Measurements from ENCODE around the gene DCLRE1B. TPM values are rescaled to one million over a fixed set of nuclear protein-coding genes. Genes with fewer than 3 reads are reported as not detected.

The DCLRE1B gene
- total RNA-seq = 7.3 TPM

GRCh38 chr1:113904674-113905434 is at the start of gene DCLRE1B, which contains the start of gene AP4B1:
DCLRE1B (plus strand) TSS chr1:113905326; CDS start chr1:113905587, 261 bp downstream.
AP4B1 (minus strand) TSS chr1:113904799; CDS start chr1:113904717, 82 bp downstream.
- peak; percentile 92 to 100 (median 100) for DNase-seq (ENCODE audit: low read depth in 2 of 3, low spot score in 2 of 3)

- no peak for DNase-seq (ENCODE audit: low read depth in 2 of 3, low spot score in 2 of 3)
Measured at GRCh38 chr1:113855630-113856400, 49.3 kb upstream of the DCLRE1B start.

GRCh38 chr1:113856401-113856790 is 48.7 kb upstream of the DCLRE1B start:
- DNase-seq (ENCODE audit: low read depth in 2 of 3, low spot score in 2 of 3) = no peak

- DNase-seq (ENCODE audit: low read depth in 2 of 3, low spot score in 2 of 3) = peak in 1 of 3 donors; percentile 28
Measured at GRCh38 chr1:113857776-113858175, 47.4 kb upstream of the DCLRE1B start.

GRCh38 chr1:113858418-113858817 is 46.7 kb upstream of the DCLRE1B start:
- DNase-seq (ENCODE audit: low read depth in 2 of 3, low spot score in 2 of 3) = no peak

GRCh38 chr1:113858982-113859381 is 46.1 kb upstream of the DCLRE1B start:
- DNase-seq (ENCODE audit: low read depth in 2 of 3, low spot score in 2 of 3) = no peak

- DNase-seq (ENCODE audit: low read depth in 2 of 3, low spot score in 2 of 3) = peak in 2 of 3 donors; percentile 37 to 67
Measured at GRCh38 chr1:113859478-113860175, 45.5 kb upstream of the DCLRE1B start.

GRCh38 chr1:113860891-113861290 is 44.2 kb upstream of the DCLRE1B start:
- no peak for DNase-seq (ENCODE audit: low read depth in 2 of 3, low spot score in 2 of 3)

- peak in 1 of 3 donors; percentile 39 for DNase-seq (ENCODE audit: low read depth in 2 of 3, low spot score in 2 of 3)
Measured at GRCh38 chr1:113861641-113862040, 43.5 kb upstream of the DCLRE1B start.

GRCh38 chr1:113868387-113869083 is 36.6 kb upstream of the DCLRE1B start:
- DNase-seq (ENCODE audit: low read depth in 2 of 3, low spot score in 2 of 3) = peak in 1 of 3 donors; percentile 24

GRCh38 chr1:113870778-113871177 is 34.3 kb upstream of the DCLRE1B start:
- no peak for DNase-seq (ENCODE audit: low read depth in 2 of 3, low spot score in 2 of 3)

GRCh38 chr1:113871597-113872113 is 33.5 kb upstream of the DCLRE1B start, which contains the start of gene PTPN22:
PTPN22 (minus strand) TSS chr1:113871712.
- DNase-seq (ENCODE audit: low read depth in 2 of 3, low spot score in 2 of 3) = peak; percentile 61 to 92 (median 89)

- peak in 2 of 3 donors; percentile 9 to 27 for DNase-seq (ENCODE audit: low read depth in 2 of 3, low spot score in 2 of 3)
Measured at GRCh38 chr1:113872219-113872935, 32.7 kb upstream of the DCLRE1B start.

- peak in 2 of 3 donors; percentile 48 to 61 for DNase-seq (ENCODE audit: low read depth in 2 of 3, low spot score in 2 of 3)
Measured at GRCh38 chr1:113874012-113874879, 30.9 kb upstream of the DCLRE1B start.

- DNase-seq (ENCODE audit: low read depth in 2 of 3, low spot score in 2 of 3) = no peak
Measured at GRCh38 chr1:113875714-113876113, 29.4 kb upstream of the DCLRE1B start.

GRCh38 chr1:113876176-113876575 is 28.9 kb upstream of the DCLRE1B start:
- no peak for DNase-seq (ENCODE audit: low read depth in 2 of 3, low spot score in 2 of 3)

- no peak for DNase-seq (ENCODE audit: low read depth in 2 of 3, low spot score in 2 of 3)
Measured at GRCh38 chr1:113879739-113880038, 25.4 kb upstream of the DCLRE1B start.

- DNase-seq (ENCODE audit: low read depth in 2 of 3, low spot score in 2 of 3) = no peak
Measured at GRCh38 chr1:113881661-113882060, 23.5 kb upstream of the DCLRE1B start.

Data from hematopoietic multipotent progenitor cell (in vitro differentiated cells).